IPS-NIHi11 (cell line): ENCODE data around the gene AGAP1.

Experiments used
- DNase-seq: peaks from one replicate; pipeline ENCODE4 v3.0.0; 2012; ENCODE audit warnings: mixed read lengths, low spot score

Gene AGAP1

GRCh38 chr2:235609321-235609720 is 115.5 kb downstream of the AGAP1 start:
- DNase-seq: no peak

DNA sequence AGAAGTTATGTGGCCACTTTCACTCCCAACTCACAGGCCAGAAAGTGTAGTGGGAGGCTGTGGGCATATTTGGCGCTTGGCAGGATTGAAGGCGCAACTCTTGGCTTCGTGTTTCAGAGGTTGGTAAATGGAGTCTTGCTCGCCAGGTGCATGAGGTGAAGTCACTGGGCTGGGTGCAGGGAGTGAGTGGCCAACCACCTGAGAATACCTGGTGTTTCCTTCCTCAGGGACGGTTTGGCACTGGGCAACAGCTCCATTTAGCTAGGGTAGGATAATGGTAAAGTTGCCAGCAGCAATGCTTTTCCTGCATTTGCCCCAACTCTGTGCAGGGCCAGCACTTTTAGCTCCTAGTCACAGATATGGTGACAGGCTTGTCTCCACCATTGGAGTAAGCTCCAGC is 115.9 kb downstream of the AGAP1 start:
- no peak for DNase-seq

- DNase-seq: no peak
Measured at GRCh38 chr2:235610696-235611257, 116.9 kb downstream of the AGAP1 start.

- DNase-seq: no peak
Measured at GRCh38 chr2:235611349-235611748, 117.5 kb downstream of the AGAP1 start.

DNA sequence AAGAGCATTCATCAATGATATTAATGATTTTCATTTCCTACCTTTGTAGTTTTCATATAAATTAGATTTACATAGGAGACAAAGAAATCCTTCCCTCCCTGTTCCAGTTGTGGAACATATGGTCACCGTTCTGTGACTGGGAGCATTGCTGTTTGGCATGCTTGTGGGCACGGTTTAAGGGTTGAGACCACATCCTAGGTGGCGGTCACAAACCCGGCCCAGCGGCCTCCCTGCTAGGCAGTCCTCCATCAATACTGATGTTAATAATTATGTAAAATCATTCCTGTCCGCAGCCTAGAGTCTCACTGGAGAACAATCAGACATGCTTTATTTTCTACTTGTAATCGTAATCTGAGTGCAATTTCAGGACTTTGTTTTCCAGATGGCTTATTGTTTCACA is 117.9 kb downstream of the AGAP1 start:
- DNase-seq: no peak

DNA sequence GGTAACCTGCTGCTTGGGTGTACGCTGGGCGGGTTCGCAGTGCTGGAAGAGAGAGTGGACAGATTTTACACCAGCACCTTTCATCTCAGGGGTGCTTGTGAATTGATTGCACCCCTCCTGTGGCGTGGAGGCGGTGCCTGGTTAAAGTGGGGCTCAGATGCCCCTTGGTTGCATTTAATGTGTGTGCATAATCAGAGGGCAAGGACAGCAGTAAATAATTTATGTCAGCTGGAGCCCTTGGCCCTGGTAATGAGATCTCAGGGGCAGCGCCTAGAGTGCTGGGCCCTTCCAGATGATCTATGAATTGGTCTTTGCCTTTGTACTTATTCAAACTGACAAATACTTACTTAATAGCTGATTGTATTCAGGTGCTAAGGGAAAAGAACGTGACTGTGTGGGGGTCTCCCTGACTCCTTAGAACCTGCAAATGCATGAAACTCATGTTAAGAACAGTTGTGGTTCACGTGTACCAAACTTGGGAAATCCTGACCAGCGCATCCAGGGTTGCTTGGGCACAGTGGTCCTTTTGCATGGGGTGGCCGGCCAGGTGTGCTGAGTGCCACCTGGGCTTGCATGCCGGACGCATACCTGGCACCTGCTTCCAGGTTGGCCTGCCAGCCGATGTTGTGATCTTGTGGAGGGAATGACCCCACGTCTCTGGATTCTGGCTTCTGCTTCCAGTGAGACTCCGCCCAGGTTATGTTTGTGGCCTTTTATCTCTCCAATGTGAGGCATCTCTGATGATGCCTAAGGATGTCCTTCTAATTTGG is 118.5 kb downstream of the AGAP1 start:
- no peak for DNase-seq

- no peak for DNase-seq
Measured at GRCh38 chr2:235613649-235614048, 119.8 kb downstream of the AGAP1 start.

GRCh38 chr2:235614176-235614860 is 120.5 kb downstream of the AGAP1 start:
- no peak for DNase-seq

- no peak for DNase-seq
Measured at GRCh38 chr2:235614900-235615712, 121.3 kb downstream of the AGAP1 start.

- no peak for DNase-seq
Measured at GRCh38 chr2:235616885-235617284, 123.0 kb downstream of the AGAP1 start.

- no peak for DNase-seq
Measured at GRCh38 chr2:235618039-235618438, 124.2 kb downstream of the AGAP1 start.

- DNase-seq: no peak
Measured at GRCh38 chr2:235619544-235619943, 125.7 kb downstream of the AGAP1 start.

DNA sequence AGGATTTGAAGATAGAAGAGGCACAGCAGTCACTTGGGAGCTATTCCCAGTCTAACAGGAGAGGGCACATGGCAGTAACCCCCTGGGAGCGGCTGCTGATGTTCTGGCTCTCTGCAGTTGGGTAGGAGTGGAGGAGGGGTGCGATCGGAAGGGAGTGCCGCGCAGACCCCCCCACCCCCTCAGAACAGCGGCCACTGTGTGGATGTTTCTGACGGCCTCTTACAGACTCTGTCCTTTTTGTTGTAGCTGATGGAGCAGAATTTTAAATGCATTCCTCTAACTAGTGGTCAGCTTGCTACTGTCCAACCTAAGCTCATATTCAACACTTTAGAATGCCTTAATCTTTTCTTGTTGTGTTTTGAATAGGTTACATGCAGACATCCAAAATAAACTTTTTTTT is 127.9 kb downstream of the AGAP1 start:
- no peak for DNase-seq

- DNase-seq: no peak
Measured at GRCh38 chr2:235623111-235623510, 129.3 kb downstream of the AGAP1 start.

DNA sequence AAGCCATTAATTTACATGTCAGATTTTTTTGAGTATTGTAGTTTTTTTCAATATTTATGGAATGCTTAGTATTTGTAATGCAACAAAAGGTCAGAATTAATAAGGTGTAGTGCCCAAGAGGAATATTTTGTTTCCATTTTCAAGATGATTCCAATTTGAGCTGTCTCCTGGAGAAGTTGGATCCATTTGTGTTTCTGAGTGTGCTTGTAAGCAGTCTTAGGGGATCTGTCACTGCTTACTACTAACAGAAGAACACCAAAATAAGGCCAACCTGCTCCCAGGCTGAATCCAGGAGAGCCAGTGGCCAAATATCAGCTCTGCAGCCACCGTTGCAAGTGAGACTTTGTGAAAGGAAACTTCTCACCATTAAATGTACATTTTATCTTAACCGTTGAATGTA is 129.9 kb downstream of the AGAP1 start:
- DNase-seq: no peak

DNA sequence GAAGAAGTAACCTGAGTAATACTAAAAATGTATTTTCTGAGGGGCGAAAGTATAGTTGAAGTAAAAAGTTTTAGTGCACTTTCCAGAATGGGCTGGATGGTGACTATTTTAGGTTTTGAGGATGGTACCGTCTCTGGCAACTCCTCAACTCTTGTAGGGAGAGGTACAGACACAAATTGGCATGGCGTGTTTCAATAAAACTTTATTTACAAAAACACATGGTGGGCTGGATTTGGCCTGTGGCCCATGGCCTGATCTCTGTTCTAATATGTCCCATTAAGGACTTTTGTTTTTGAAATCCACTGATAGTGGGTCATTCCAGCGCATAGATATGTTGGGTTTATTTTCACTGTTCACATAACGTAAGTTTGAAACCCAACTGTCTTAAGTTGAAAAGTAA is 132.8 kb downstream of the AGAP1 start:
- no peak for DNase-seq

GRCh38 chr2:235627682-235628081 is 133.8 kb downstream of the AGAP1 start:
- no peak for DNase-seq

DNA sequence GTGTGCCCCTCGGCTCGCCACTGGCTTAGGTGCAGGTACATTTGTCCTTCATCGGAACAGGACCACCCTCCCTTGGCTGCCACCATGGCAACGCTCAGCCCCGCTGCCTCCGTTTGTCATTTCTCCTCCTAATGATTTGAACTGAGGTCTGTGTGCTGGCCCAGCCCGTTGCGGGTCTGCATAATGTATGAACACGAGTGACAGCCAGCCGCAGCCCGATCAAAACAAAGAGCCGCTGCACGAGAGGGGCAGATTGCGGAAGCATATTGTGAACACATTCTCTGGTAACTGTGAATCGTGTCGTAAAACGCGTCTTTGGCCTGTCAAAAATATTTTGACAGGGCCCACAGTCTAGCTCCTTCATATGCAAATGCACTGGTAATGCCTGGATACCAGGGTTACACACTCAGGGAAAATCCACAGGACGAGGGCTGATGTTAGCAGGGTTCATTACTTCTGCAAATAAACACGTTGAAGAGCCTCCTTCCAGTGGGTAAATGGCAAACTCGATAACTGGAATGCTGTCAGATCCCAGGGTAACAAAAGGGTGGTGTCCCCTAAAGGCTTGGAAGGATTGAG is 137.0 kb downstream of the AGAP1 start:
- DNase-seq: no peak

GRCh38 chr2:235634435-235635158 is 140.8 kb downstream of the AGAP1 start:
- no peak for DNase-seq

- no peak for DNase-seq
Measured at GRCh38 chr2:235636546-235636945, 142.7 kb downstream of the AGAP1 start.

DNA sequence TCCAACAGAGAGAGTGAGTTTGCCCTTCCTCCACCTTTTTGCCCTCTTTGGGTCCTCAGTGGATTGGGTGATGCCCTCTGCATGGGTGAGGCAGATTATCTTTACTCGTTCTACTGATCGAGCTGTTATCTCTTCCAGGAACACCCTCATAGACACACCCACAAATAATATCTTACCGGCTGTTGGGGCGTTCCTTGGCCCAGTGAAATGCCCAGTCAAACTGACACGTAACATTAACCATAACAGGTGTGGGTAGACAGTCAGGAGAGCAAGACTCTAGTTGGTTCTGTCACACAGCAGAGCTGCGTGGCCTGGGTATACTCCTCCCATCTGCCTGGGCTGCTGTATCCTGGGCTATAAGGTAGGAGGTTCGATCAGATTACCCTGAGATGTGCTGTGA is 144.1 kb downstream of the AGAP1 start:
- DNase-seq: no peak
